ENCODE results near the gene CD74.
"Not testable (repeated sequence)": the region's sequence is repeated elsewhere in the genome, so short reads cannot be mapped to it uniquely, and the experiment has no call there.

The CD74 gene

GRCh38 chr5:150431048-150431447, 18.3 kb upstream of the CD74 start:
- no peak overlapping the region for H3K4me2 ChIP-seq
- TF ChIP-seq CTCF (conservative IDR thresholded peaks at IDR 0.05; ENCODE audit: low read depth, low read length) = no peak
- H3K27ac ChIP-seq = no peak overlapping the region

GRCh38 chr5:150429410-150429873, 16.7 kb upstream of the CD74 start:
- Histone ChIP-seq H2AFZ (ENCODE audit: low read depth) (no peak overlapping the region), H3K79me2 (ENCODE audit: insufficient read depth, low read depth) (no peaks in the 10 kb centered on the region), H3K4me2 (no peak overlapping the region), H3K4me1 (ENCODE audit: low read depth, poor library complexity, severe bottlenecking) (no peaks in the 10 kb centered on the region), H3K4me3 (IDR thresholded peaks at IDR 0.05; ENCODE audit: insufficient read depth, low read depth, low read length) (no peak overlapping the region), H3K9ac (no peak overlapping the region), H3K27ac (no peak overlapping the region), H3K27me3 (ENCODE audit: insufficient read depth, low read depth) (no peaks in the 10 kb centered on the region), H3K36me3 (ENCODE audit: insufficient read depth) (no peaks in the 10 kb centered on the region), H4K20me1 (ENCODE audit: insufficient read depth) (no peaks in the 10 kb centered on the region)
- no peak for TF ChIP-seq CTCF (conservative IDR thresholded peaks at IDR 0.05; ENCODE audit: low read depth, low read length)

More at GRCh38 chr5:150431048-150431447, 18.3 kb upstream of the CD74 start:
- Histone ChIP-seq H3K9ac (no peak overlapping the region), H2AFZ (ENCODE audit: low read depth) (no peak overlapping the region), H3K4me3 (IDR thresholded peaks at IDR 0.05; ENCODE audit: insufficient read depth, low read depth, low read length) (no peak overlapping the region), H4K20me1 (ENCODE audit: insufficient read depth) (no peaks in the 10 kb centered on the region), H3K79me2 (ENCODE audit: insufficient read depth, low read depth) (no peaks in the 10 kb centered on the region), H3K27me3 (ENCODE audit: insufficient read depth, low read depth) (no peaks in the 10 kb centered on the region), H3K36me3 (ENCODE audit: insufficient read depth) (no peaks in the 10 kb centered on the region), H3K4me1 (ENCODE audit: low read depth, poor library complexity, severe bottlenecking) (peaks cover 5% of the 10 kb centered on the region)

GRCh38 chr5:150428978-150429377, 16.3 kb upstream of the CD74 start:
- H3K27me3 ChIP-seq (ENCODE audit: insufficient read depth, low read depth) = no peaks in the 10 kb centered on the region
- H2AFZ ChIP-seq (ENCODE audit: low read depth) = no peak overlapping the region
- H4K20me1 ChIP-seq (ENCODE audit: insufficient read depth) = no peaks in the 10 kb centered on the region
- no peak overlapping the region for H3K27ac ChIP-seq
- H3K4me3 ChIP-seq (IDR thresholded peaks at IDR 0.05; ENCODE audit: insufficient read depth, low read depth, low read length) = no peak overlapping the region
- H3K9ac ChIP-seq = no peak overlapping the region
- H3K36me3 ChIP-seq (ENCODE audit: insufficient read depth) = no peaks in the 10 kb centered on the region
- TF ChIP-seq CTCF (conservative IDR thresholded peaks at IDR 0.05; ENCODE audit: low read depth, low read length) = no peak
- H3K4me2 ChIP-seq = no peak overlapping the region
- no peaks in the 10 kb centered on the region for H3K4me1 ChIP-seq (ENCODE audit: low read depth, poor library complexity, severe bottlenecking)
- no peaks in the 10 kb centered on the region for H3K79me2 ChIP-seq (ENCODE audit: insufficient read depth, low read depth)

- Histone ChIP-seq H3K27me3 (ENCODE audit: insufficient read depth, low read depth) (no peaks in the 10 kb centered on the region), H3K27ac (no peak overlapping the region), H3K4me3 (IDR thresholded peaks at IDR 0.05; ENCODE audit: insufficient read depth, low read depth, low read length) (no peak overlapping the region), H3K4me1 (ENCODE audit: low read depth, poor library complexity, severe bottlenecking) (no peaks in the 10 kb centered on the region), H4K20me1 (ENCODE audit: insufficient read depth) (no peaks in the 10 kb centered on the region), H3K79me2 (ENCODE audit: insufficient read depth, low read depth) (no peaks in the 10 kb centered on the region), H2AFZ (ENCODE audit: low read depth) (no peak overlapping the region), H3K4me2 (no peak overlapping the region), H3K36me3 (ENCODE audit: insufficient read depth) (no peaks in the 10 kb centered on the region), H3K9ac (no peak overlapping the region)
- no peak for TF ChIP-seq CTCF (conservative IDR thresholded peaks at IDR 0.05; ENCODE audit: low read depth, low read length)
Observed at GRCh38 chr5:150428106-150428876, 15.6 kb upstream of the CD74 start.

- H2AFZ ChIP-seq (ENCODE audit: low read depth); H3K79me2 ChIP-seq (ENCODE audit: insufficient read depth, low read depth); H3K4me1 ChIP-seq (ENCODE audit: low read depth, poor library complexity, severe bottlenecking); H4K20me1 ChIP-seq (ENCODE audit: insufficient read depth); H3K4me2 ChIP-seq; H3K36me3 ChIP-seq (ENCODE audit: insufficient read depth); H3K4me3 ChIP-seq (IDR thresholded peaks at IDR 0.05; ENCODE audit: insufficient read depth, low read depth, low read length); H3K27me3 ChIP-seq (ENCODE audit: insufficient read depth, low read depth); H3K27ac ChIP-seq; H3K9ac ChIP-seq: not testable (repeated sequence)
Observed at GRCh38 chr5:150426165-150426564, 13.5 kb upstream of the CD74 start.

Measured in KMS-11 (cell line).